H1 (cell line): ENCODE measurements around the gene PHACTR1. TPM values are rescaled to one million over a fixed set of nuclear protein-coding genes. Genes with fewer than 3 reads are reported as not detected.

ENCODE experiments used
- CTCF ChIA-PET: fragments of 300-600 bp; sonication (Branson Sonifier 250); formaldehyde crosslinking; loops from one replicate; lab custom pipeline; 2021; ENCODE audit not compliant: partially characterized antibody; lab: Charles Lee
- POLR2A ChIA-PET: fragments of 300-600 bp; sonication (Branson Sonifier 250); formaldehyde crosslinking; loops from one replicate; lab custom pipeline; 2021; ENCODE audit warnings: inconsistent platforms; ENCODE audit not compliant: partially characterized antibody; lab: Charles Lee
- DNase-seq, 2 experiments: peaks; one replicate each; pipeline versions ENCODE4 v3.0.0 to v3.0.0-alpha.2; 2010 to 2022; ENCODE audit warnings: low spot score in 2 of 2, low read depth in 1 of 2, mixed read lengths in 1 of 2
- FAIRE-seq: peaks from 2 replicates; lab custom pipeline; 2011; peaks lifted over from hg19 to GRCh38; lab: Jason Lieb, UNC
- H2AFZ ChIP-seq: 2 replicates; pipeline ENCODE4 v1.8.1; 2012; ENCODE audit warnings: low read length, inconsistent platforms
- H2AK5ac ChIP-seq: 2 replicates; pipeline ENCODE4 v1.6.1; 2013; ENCODE audit warnings: low read depth, low read length
- H2BK120ac ChIP-seq: replicated peaks from 2 replicates; pipeline ENCODE3; 2013; ENCODE audit warnings: low read depth, low read length, inconsistent platforms
- H2BK12ac ChIP-seq: 2 replicates; pipeline ENCODE4 v1.6.1; 2013; ENCODE audit warnings: low read depth, low read length
- H2BK15ac ChIP-seq: 2 replicates; pipeline ENCODE4 v1.6.1; 2013; ENCODE audit warnings: low read length
- H2BK20ac ChIP-seq: 2 replicates; pipeline ENCODE4 v1.6.1; 2013; ENCODE audit warnings: low read length
- H2BK5ac ChIP-seq: 2 replicates; pipeline ENCODE4 v1.6.1; 2013; ENCODE audit warnings: low read depth, low read length
- H3K14ac ChIP-seq: 2 replicates; pipeline ENCODE4 v1.6.1; 2013; ENCODE audit warnings: inconsistent platforms; ENCODE audit not compliant: insufficient read length
- H3K18ac ChIP-seq: 2 replicates; pipeline ENCODE4 v1.6.1; 2013; ENCODE audit warnings: low read length; ENCODE audit errors: extremely low read depth
- H3K23ac ChIP-seq: 2 replicates; pipeline ENCODE4 v1.6.1; 2013; ENCODE audit warnings: inconsistent platforms; ENCODE audit not compliant: insufficient read length
- H3K23me2 ChIP-seq: 2 replicates; pipeline ENCODE4 v1.6.1; 2013; ENCODE audit warnings: low read depth, low read length
- H3K27ac ChIP-seq: 2 replicates; pipeline ENCODE4 v1.6.1; 2011; ENCODE audit warnings: low read depth, low read length, inconsistent platforms
- H3K27me3 ChIP-seq, 4 experiments: replicated peaks in 1 of 4; 1 replicate in 1 of 4; 2 replicates in 3 of 4; pipeline versions ENCODE4 v1.6.1 to v1.8.1; 2011 to 2013; ENCODE audit warnings: low read length in 3 of 4, mild to moderate bottlenecking in 3 of 4, inconsistent platforms in 2 of 4, mixed read lengths in 2 of 4, moderate library complexity in 1 of 4; ENCODE audit not compliant: control insufficient read depth in 3 of 4, insufficient read depth in 3 of 4; ENCODE audit errors: extremely low read depth in 1 of 4
- H3K36me3 ChIP-seq, 4 experiments: 2 replicates each; pipeline versions ENCODE4 v1.6.1 to v1.8.1; 2011 to 2013; ENCODE audit warnings: mild to moderate bottlenecking in 4 of 4, low read length in 3 of 4, moderate library complexity in 2 of 4, control low read depth in 1 of 4, inconsistent platforms in 1 of 4; ENCODE audit not compliant: insufficient read depth in 4 of 4, control insufficient read depth in 2 of 4
- H3K4ac ChIP-seq: replicated peaks from 2 replicates; pipeline ENCODE3; 2013; ENCODE audit warnings: low read length, low read depth, mixed read lengths, inconsistent platforms; ENCODE audit not compliant: insufficient read length
- H3K4me1 ChIP-seq, 4 experiments: replicated peaks in 1 of 4; 1 replicate in 1 of 4; 2 replicates in 3 of 4; pipeline versions ENCODE4 v1.6.1 to v1.8.1; 2011 to 2013; ENCODE audit warnings: low read length in 3 of 4, inconsistent platforms in 2 of 4, mixed read lengths in 1 of 4; ENCODE audit not compliant: insufficient read depth in 4 of 4, control insufficient read depth in 3 of 4
- H3K4me2 ChIP-seq, 2 experiments: 2 replicates each; pipeline versions ENCODE4 v1.6.1 to v1.8.1; 2011 to 2013; ENCODE audit warnings: low read depth in 2 of 2, low read length in 2 of 2, control low read depth in 1 of 2, inconsistent platforms in 1 of 2, mild to moderate bottlenecking in 1 of 2; ENCODE audit not compliant: insufficient read depth in 1 of 2
- H3K4me3 ChIP-seq, 4 experiments: fragments of 200-600, 300-600 bp in 1 of 4; sonication (generic), shearing (Covaris generic), sonication (Bioruptor Twin) in 1 of 4; 2 replicates each; pipeline versions ENCODE4 v1.5.1 to v1.8.1; 2011 to 2016; ENCODE audit warnings: low read length in 4 of 4, low read depth in 3 of 4, control low read depth in 2 of 4, inconsistent platforms in 2 of 4, mild to moderate bottlenecking in 2 of 4, mixed read lengths in 1 of 4, moderate library complexity in 1 of 4; ENCODE audit not compliant: insufficient read depth in 2 of 4; ENCODE audit errors: extremely low read depth in 1 of 4
- H3K56ac ChIP-seq: replicated peaks from 2 replicates; pipeline ENCODE3; 2013; ENCODE audit warnings: low read depth, mild to moderate bottlenecking, mixed read lengths, low read length, inconsistent platforms; ENCODE audit not compliant: insufficient read length
- H3K79me1 ChIP-seq: 2 replicates; pipeline ENCODE4 v1.6.1; 2013; ENCODE audit warnings: low read depth, low read length, control low read depth
- H3K79me2 ChIP-seq, 2 experiments: 2 replicates each; pipeline versions ENCODE4 v1.6.1 to v1.8.1; 2012 to 2013; ENCODE audit warnings: low read length in 2 of 2, mild to moderate bottlenecking in 2 of 2, inconsistent platforms in 1 of 2; ENCODE audit not compliant: insufficient read depth in 2 of 2, control insufficient read depth in 1 of 2
- H3K9ac ChIP-seq, 4 experiments: replicated peaks in 1 of 4; 1 replicate in 1 of 4; 2 replicates in 3 of 4; pipeline versions ENCODE4 v1.6.1 to v1.8.1; 2011 to 2013; ENCODE audit warnings: low read depth in 3 of 4, low read length in 3 of 4, control low read depth in 2 of 4, mild to moderate bottlenecking in 2 of 4, moderate library complexity in 2 of 4, inconsistent platforms in 1 of 4; ENCODE audit errors: extremely low read depth in 1 of 4
- H3K9me3 ChIP-seq, 2 experiments: 2 replicates each; pipeline versions ENCODE4 v1.6.1 to v1.8.1; 2012 to 2013; ENCODE audit warnings: mild to moderate bottlenecking in 2 of 2, moderate library complexity in 2 of 2, control low read depth in 1 of 2, inconsistent platforms in 1 of 2, low read depth in 1 of 2, low read length in 1 of 2, mixed read lengths in 1 of 2; ENCODE audit not compliant: insufficient read depth in 2 of 2
- H4K20me1 ChIP-seq, 2 experiments: replicated peaks in 1 of 2; 2 replicates each; pipeline versions ENCODE3 to v1.8.1; 2011 to 2013; ENCODE audit warnings: inconsistent platforms in 2 of 2, low read length in 2 of 2, mild to moderate bottlenecking in 1 of 2; ENCODE audit not compliant: insufficient read depth in 2 of 2, control insufficient read depth in 1 of 2
- H4K5ac ChIP-seq: 2 replicates; pipeline ENCODE4 v1.6.1; 2013; ENCODE audit warnings: low read length, low read depth, mixed read lengths, inconsistent platforms; ENCODE audit not compliant: insufficient read length
- H4K8ac ChIP-seq: 2 replicates; pipeline ENCODE4 v1.8.0; 2013; ENCODE audit warnings: mild to moderate bottlenecking, moderate library complexity, low read length, inconsistent platforms; ENCODE audit not compliant: insufficient read depth; ENCODE audit errors: extremely low read depth
- H4K91ac ChIP-seq: replicated peaks from 2 replicates; pipeline ENCODE3; 2013; ENCODE audit warnings: low read length, mixed read lengths, inconsistent platforms; ENCODE audit not compliant: insufficient read length
- ASH2L ChIP-seq: fragments of 200-600, 300-600 bp; sonication (generic); IDR thresholded peaks from one replicate; pipeline ENCODE4 v1.7.1; 2017; ENCODE audit warnings: low read length
- BRCA1 ChIP-seq: IDR thresholded peaks from 2 replicates; pipeline ENCODE4 v1.6.1; 2012; ENCODE audit warnings: low read depth, low read length, improper control_type of control experiment
- SIN3A ChIP-seq, 2 experiments: IDR thresholded peaks in 1 of 2; conservative IDR thresholded peaks in 1 of 2; 2 replicates each; pipeline ENCODE4 v1.6.1; 2011 to 2012; ENCODE audit warnings: low read length in 2 of 2, improper control_type of control experiment in 1 of 2, low read depth in 1 of 2, mild to moderate bottlenecking in 1 of 2
- SRF ChIP-seq: IDR thresholded peaks from 2 replicates; pipeline ENCODE4 v1.6.1; 2011; ENCODE audit warnings: mild to moderate bottlenecking, low read depth, low read length, moderate library complexity
- USF2 ChIP-seq: IDR thresholded peaks from 2 replicates; pipeline ENCODE4 v1.6.1; 2011; ENCODE audit warnings: low read length, improper control_type of control experiment
- WGBS, 2 experiments: shearing (Covaris generic) in 1 of 2; methylation state at CpG; one replicate each; pipeline versions ENCODE4 v1.1.6 to v1.1.7; 2013 to 2015; ENCODE audit warnings: low lambda C conversion rate in 2 of 2, mixed read lengths in 2 of 2, inconsistent platforms in 1 of 2, low coverage in 1 of 2, missing lambda C conversion rate in 1 of 2; ENCODE audit not compliant: insufficient replicate concordance in 2 of 2, insufficient coverage in 1 of 2, insufficient read length in 1 of 2; ENCODE audit errors: extremely low coverage in 1 of 2, missing lambda C conversion rate in 1 of 2; 5-methylcytosine and 5-hydroxymethylcytosine counted together
- polyA plus RNA-seq, 7 experiments: library from polyadenylated mRNA; depleted of rRNA in 3 of 7; stranded (reverse) in 5 of 7; unstranded in 2 of 7; fragments of >200 nt in 5 of 7; fragments of 200-250 nt in 2 of 7; gene quantifications; 1 replicate in 5 of 7; 2 replicates in 1 of 7; 4 replicates in 1 of 7; pipeline versions ENCODE4 v1.2.1 to v1.2.3, GENCODE V29; 2011 to 2013; ENCODE audit warnings: missing spikeins in 2 of 7, mixed read lengths in 2 of 7
- total RNA-seq: library from RNA; stranded (reverse); fragmentation: NEBNext Ultra II Directional; extraction: Animal tissue kit (Norgen Biotek cat#: 25700); gene quantifications from 2 replicates; pipeline ENCODE4 v1.2.1, GENCODE V29; 2021

The PHACTR1 gene
- total and polyA plus RNA-seq, 2 of the 8 experiments (the other 6 are each of a cell fraction or from before 2014, with no cell fraction given), result 3.9 to 17.1 TPM

GRCh38 chr6:12968839-12969558 is 252.4 kb downstream of the PHACTR1 start:
- Histone ChIP-seq H2BK5ac (no peak overlapping the region), H3K79me1 (no peaks in the 10 kb centered on the region; the same call in 1 of the 2 replicates), H2BK120ac (no peak overlapping the region), H3K4me2 (no peak overlapping the region), H3K23ac (no peak overlapping the region), H3K14ac (no peak overlapping the region), H3K9me3 (no peaks in the 10 kb centered on the region), H2AFZ (no peak overlapping the region), H3K18ac (no peak overlapping the region), H3K4ac (no peak overlapping the region), H3K27ac (no peak overlapping the region), H4K91ac (no peak overlapping the region), H3K4me1 (no peaks in the 10 kb centered on the region; a peak in 1 of 7 replicates), H3K36me3 (no peaks in the 10 kb centered on the region), H3K56ac (no peak overlapping the region), H2BK15ac (no peak overlapping the region), H3K27me3 (no peaks in the 10 kb centered on the region; a peak in 2 of 7 replicates), H2BK20ac (no peak overlapping the region), H3K9ac (no peak overlapping the region), H4K5ac (no peak overlapping the region), H3K4me3 (no peak overlapping the region), H2AK5ac (no peak overlapping the region), H4K8ac (no peak overlapping the region), H4K20me1 (no peaks in the 10 kb centered on the region), H3K23me2 (no peaks in the 10 kb centered on the region; the same call in 1 of the 2 replicates), H2BK12ac (no peak overlapping the region), H3K79me2 (no peaks in the 10 kb centered on the region)
- DNase-seq (no peak), FAIRE-seq (no peak)
- TF ChIP-seq SIN3A (conservative IDR thresholded peaks at IDR 0.05 in 1 of 2, IDR thresholded peaks at IDR 0.05 in 1 of 2; ENCODE audit: low read depth in 1 of 2, low read length in 2 of 2) (no peak), SRF (no peak), BRCA1 (no peak), USF2 (no peak), ASH2L (no peak)
- ChIA-PET POLR2A (interaction anchor here (1.4 kb wide), 1 partner anchor 21 kb away, joined by 3 read pairs; no protein-coding TSS in a partner anchor), CTCF (no interaction called here)
- WGBS, 2 experiments, result 87% methylated on average over 5 of the region's 5 CpGs; no CpG with 5 or more reads in 1 of the 2 experiments
